WTC11 (cell line): ENCODE measurements around the gene RAD9A. TPM values are rescaled to one million over a fixed set of nuclear protein-coding genes. Genes with fewer than 3 reads are reported as not detected.

ENCODE experiments used
- ATAC-seq: fragments of 200-7000 bp; cut with Tn5 transposase; 2 replicates; pipeline ENCODE4 v1.10.0; 2021; ENCODE audit warnings: mild to moderate bottlenecking, moderate library complexity
- CTCF ChIA-PET: fragments of 300-600 bp; sonication (Branson Sonifier 250); formaldehyde crosslinking; loops from one replicate; lab custom pipeline; 2021; ENCODE audit warnings: antibody characterized with exemption; lab: Charles Lee
- POLR2A ChIA-PET: fragments of 350-600 bp; sonication (Branson Sonifier 250); formaldehyde crosslinking; loops from one replicate; lab custom pipeline; 2021; ENCODE audit warnings: antibody characterized with exemption; lab: Charles Lee
- DNase-seq: peaks from one replicate; pipeline ENCODE4 v3.0.0; 2021; ENCODE audit warnings: low spot score
- H3K27ac Mint-ChIP-seq: 2 replicates; pipeline ENCODE4 v1.8.0; 2021; ENCODE audit warnings: mixed read lengths
- H3K27me3 Mint-ChIP-seq: 2 replicates; pipeline ENCODE4 v1.8.0; 2021; ENCODE audit warnings: low read depth, mild to moderate bottlenecking, moderate library complexity, mixed read lengths
- H3K36me3 Mint-ChIP-seq: 2 replicates; pipeline ENCODE4 v1.8.0; 2021; ENCODE audit warnings: mixed read lengths
- H3K4me1 Mint-ChIP-seq: 2 replicates; pipeline ENCODE4 v1.8.0; 2022; ENCODE audit warnings: mixed read lengths
- H3K4me3 Mint-ChIP-seq: 2 replicates; pipeline ENCODE4 v1.8.0; 2021; ENCODE audit warnings: mild to moderate bottlenecking, moderate library complexity, mixed read lengths
- H3K9me3 Mint-ChIP-seq: 2 replicates; pipeline ENCODE4 v1.8.0; 2021; ENCODE audit warnings: mixed read lengths
- ARID4B ChIP-seq: sonication (generic); formaldehyde crosslinking; IDR thresholded peaks from 2 replicates; pipeline ENCODE4 v1.8.0; 2023; ENCODE audit warnings: missing genetic modification reagents, mild to moderate bottlenecking, borderline replicate concordance
- CBFB ChIP-seq: sonication (generic); formaldehyde crosslinking; IDR thresholded peaks from 2 replicates; pipeline ENCODE4 v1.8.1; 2022; ENCODE audit warnings: mild to moderate bottlenecking, low read depth, missing genetic modification reagents
- HMGXB4 ChIP-seq: sonication (generic); formaldehyde crosslinking; IDR thresholded peaks from 2 replicates; pipeline ENCODE4 v1.8.1; 2023; ENCODE audit warnings: mild to moderate bottlenecking, moderate library complexity, missing genetic modification reagents
- KAT7 ChIP-seq: sonication (generic); formaldehyde crosslinking; IDR thresholded peaks from 2 replicates; pipeline ENCODE4 v1.8.1; 2023; ENCODE audit warnings: missing genetic modification reagents, mild to moderate bottlenecking, borderline replicate concordance
- MYBL2 ChIP-seq: sonication (generic); formaldehyde crosslinking; IDR thresholded peaks from 2 replicates; pipeline ENCODE4 v1.8.1; 2023; ENCODE audit warnings: mild to moderate bottlenecking, moderate library complexity, missing genetic modification reagents
- NFYB ChIP-seq: sonication (generic); formaldehyde crosslinking; conservative IDR thresholded peaks from 2 replicates; pipeline ENCODE4 v1.8.0; 2022; ENCODE audit warnings: low read depth, missing genetic modification reagents
- NR3C1 ChIP-seq: sonication (generic); formaldehyde crosslinking; conservative IDR thresholded peaks from 2 replicates; pipeline ENCODE4 v1.8.1; 2023; ENCODE audit warnings: low read depth, mild to moderate bottlenecking, missing genetic modification reagents
- PREB ChIP-seq: sonication (generic); formaldehyde crosslinking; IDR thresholded peaks from 2 replicates; pipeline ENCODE4 v1.8.1; 2022; ENCODE audit warnings: mild to moderate bottlenecking, missing genetic modification reagents, moderate library complexity, borderline replicate concordance
- SP1 ChIP-seq: sonication (generic); formaldehyde crosslinking; conservative IDR thresholded peaks from 2 replicates; pipeline ENCODE4 v1.8.1; 2022; ENCODE audit warnings: missing genetic modification reagents
- ZBTB21 ChIP-seq: sonication (generic); formaldehyde crosslinking; IDR thresholded peaks from 2 replicates; pipeline ENCODE4 v1.8.1; 2023; ENCODE audit warnings: mild to moderate bottlenecking, missing genetic modification reagents, borderline replicate concordance
- ZNF281 ChIP-seq: sonication (generic); formaldehyde crosslinking; IDR thresholded peaks from 2 replicates; pipeline ENCODE4 v1.8.0; 2023; ENCODE audit warnings: mild to moderate bottlenecking, missing genetic modification reagents
- ZNF532 ChIP-seq: fragments of 250-450 bp; sonication (Bioruptor Pico); IDR thresholded peaks from 2 replicates; pipeline ENCODE4 v1.9.0; 2021; ENCODE audit warnings: mild to moderate bottlenecking, borderline replicate concordance
- ZNF671 ChIP-seq: fragments of 250-450 bp; sonication (Bioruptor Pico); IDR thresholded peaks from 2 replicates; pipeline ENCODE4 v1.8.0; 2021; ENCODE audit warnings: mild to moderate bottlenecking
- total RNA-seq: library from RNA; stranded (reverse); gene quantifications from 3 replicates; pipeline ENCODE4 v1.2.3, GENCODE V29; 2021
- TF ChIP-seq, protein P1 (sequence below): sonication (generic); formaldehyde crosslinking; IDR thresholded peaks from 2 replicates; pipeline ENCODE4 v1.8.0; 2022; ENCODE audit warnings: mild to moderate bottlenecking, missing genetic modification reagents
- TF ChIP-seq, protein P2 (sequence below): sonication (generic); formaldehyde crosslinking; IDR thresholded peaks from 2 replicates; pipeline ENCODE4 v1.8.1; 2022; ENCODE audit warnings: mild to moderate bottlenecking, moderate library complexity, missing genetic modification reagents
- TF ChIP-seq, protein P3 (sequence below): sonication (generic); formaldehyde crosslinking; IDR thresholded peaks from 2 replicates; pipeline ENCODE4 v1.8.1; 2022; ENCODE audit warnings: low read depth, missing genetic modification reagents, borderline replicate concordance

Gene RAD9A
- total RNA-seq, 1 experiment from 2014 or later: 45.5 TPM

- H3K36me3 Mint-ChIP-seq: no peaks in the 10 kb centered on the region
- peaks cover 19% of the 10 kb centered on the region for H3K4me1 Mint-ChIP-seq
- no peaks in the 10 kb centered on the region for H3K9me3 Mint-ChIP-seq
- DNase-seq (no peak), ATAC-seq (no peak)
- ChIA-PET POLR2A (interaction anchor here (0.8 to 2.5 kb wide), 3 partner anchors 11 to 453 kb away, joined by 3 to 7 read pairs (median 7); partner anchors contain the start of gene PPP1CA), CTCF (interaction anchor here (0.8 to 4.1 kb wide), 4 partner anchors 12 to 67 kb away, joined by 3 to 45 read pairs (median 4); partner anchors contain the start of genes PPP1CA and TBC1D10C)
- TF ChIP-seq ZBTB21 (CRISPR knock-in tag) (no peak), CBFB (CRISPR knock-in tag) (no peak), ZNF671 (CRISPR knock-in tag) (no peak), SP1 (CRISPR knock-in tag) (no peak), PREB (no peak), NR3C1 (CRISPR knock-in tag) (no peak), NFYB (CRISPR knock-in tag) (no peak), ARID4B (no peak), MYBL2 (CRISPR knock-in tag) (no peak), ZNF281 (CRISPR knock-in tag) (no peak), HMGXB4 (no peak), ZNF532 (no peak), KAT7 (CRISPR knock-in tag) (no peak)
- TF ChIP-seq, protein P1, sequence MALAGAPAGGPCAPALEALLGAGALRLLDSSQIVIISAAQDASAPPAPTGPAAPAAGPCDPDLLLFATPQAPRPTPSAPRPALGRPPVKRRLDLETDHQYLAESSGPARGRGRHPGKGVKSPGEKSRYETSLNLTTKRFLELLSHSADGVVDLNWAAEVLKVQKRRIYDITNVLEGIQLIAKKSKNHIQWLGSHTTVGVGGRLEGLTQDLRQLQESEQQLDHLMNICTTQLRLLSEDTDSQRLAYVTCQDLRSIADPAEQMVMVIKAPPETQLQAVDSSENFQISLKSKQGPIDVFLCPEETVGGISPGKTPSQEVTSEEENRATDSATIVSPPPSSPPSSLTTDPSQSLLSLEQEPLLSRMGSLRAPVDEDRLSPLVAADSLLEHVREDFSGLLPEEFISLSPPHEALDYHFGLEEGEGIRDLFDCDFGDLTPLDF (CRISPR knock-in tag): no peak
- TF ChIP-seq, protein P2, sequence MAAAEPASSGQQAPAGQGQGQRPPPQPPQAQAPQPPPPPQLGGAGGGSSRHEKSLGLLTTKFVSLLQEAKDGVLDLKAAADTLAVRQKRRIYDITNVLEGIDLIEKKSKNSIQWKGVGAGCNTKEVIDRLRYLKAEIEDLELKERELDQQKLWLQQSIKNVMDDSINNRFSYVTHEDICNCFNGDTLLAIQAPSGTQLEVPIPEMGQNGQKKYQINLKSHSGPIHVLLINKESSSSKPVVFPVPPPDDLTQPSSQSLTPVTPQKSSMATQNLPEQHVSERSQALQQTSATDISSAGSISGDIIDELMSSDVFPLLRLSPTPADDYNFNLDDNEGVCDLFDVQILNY (CRISPR knock-in tag): no peak
- TF ChIP-seq, protein P3, sequence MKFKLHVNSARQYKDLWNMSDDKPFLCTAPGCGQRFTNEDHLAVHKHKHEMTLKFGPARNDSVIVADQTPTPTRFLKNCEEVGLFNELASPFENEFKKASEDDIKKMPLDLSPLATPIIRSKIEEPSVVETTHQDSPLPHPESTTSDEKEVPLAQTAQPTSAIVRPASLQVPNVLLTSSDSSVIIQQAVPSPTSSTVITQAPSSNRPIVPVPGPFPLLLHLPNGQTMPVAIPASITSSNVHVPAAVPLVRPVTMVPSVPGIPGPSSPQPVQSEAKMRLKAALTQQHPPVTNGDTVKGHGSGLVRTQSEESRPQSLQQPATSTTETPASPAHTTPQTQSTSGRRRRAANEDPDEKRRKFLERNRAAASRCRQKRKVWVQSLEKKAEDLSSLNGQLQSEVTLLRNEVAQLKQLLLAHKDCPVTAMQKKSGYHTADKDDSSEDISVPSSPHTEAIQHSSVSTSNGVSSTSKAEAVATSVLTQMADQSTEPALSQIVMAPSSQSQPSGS (CRISPR knock-in tag): no peak
- TF ChIP-seq, all 79 proteins: peak for 0
- Mint-ChIP-seq H3K27me3 (peaks cover 6% of the 10 kb centered on the region; the same call in 1 of the 2 replicates), H3K4me3 (no peak overlapping the region), H3K27ac (no peak overlapping the region)
These were observed 26.9 kb downstream of the RAD9A start for GRCh38 chr11:67418476-67419281.
